Ishikawa (cell line): ENCODE data around the gene TMC6.

ENCODE experiments used
- CEBPB ChIP-seq: IDR thresholded peaks from 2 replicates; pipeline ENCODE4 v1.6.1; 2012
- CREB1 ChIP-seq: IDR thresholded peaks from 2 replicates; pipeline ENCODE4 v1.6.1; 2012; ENCODE audit warnings: low read depth
- EGR1 ChIP-seq: IDR thresholded peaks from 2 replicates; pipeline ENCODE4 v1.6.1; 2012
- EP300 ChIP-seq: IDR thresholded peaks from 2 replicates; pipeline ENCODE4 v1.6.1; 2012; ENCODE audit warnings: borderline replicate concordance
- FOXM1 ChIP-seq: IDR thresholded peaks from 2 replicates; pipeline ENCODE4 v1.6.1; 2012; ENCODE audit warnings: low read depth, borderline replicate concordance
- MAX ChIP-seq: IDR thresholded peaks from 2 replicates; pipeline ENCODE4 v1.6.1; 2012
- NFIC ChIP-seq: IDR thresholded peaks from 2 replicates; pipeline ENCODE4 v1.6.1; 2012
- RAD21 ChIP-seq: IDR thresholded peaks from 2 replicates; pipeline ENCODE4 v1.6.1; 2012; ENCODE audit warnings: low read depth
- REST ChIP-seq: IDR thresholded peaks from 2 replicates; pipeline ENCODE4 v1.6.1; 2012; ENCODE audit warnings: low read depth, mild to moderate bottlenecking
- TAF1 ChIP-seq: IDR thresholded peaks from 2 replicates; pipeline ENCODE4 v1.6.1; 2012; ENCODE audit warnings: low read depth, mild to moderate bottlenecking
- TCF12 ChIP-seq: IDR thresholded peaks from 2 replicates; pipeline ENCODE4 v1.6.1; 2012; ENCODE audit warnings: low read depth
- TEAD4 ChIP-seq: IDR thresholded peaks from 2 replicates; pipeline ENCODE4 v1.6.1; 2012
- USF1 ChIP-seq: IDR thresholded peaks from 2 replicates; pipeline ENCODE4 v1.6.1; 2012
- YY1 ChIP-seq: IDR thresholded peaks from 2 replicates; pipeline ENCODE4 v1.6.1; 2012; ENCODE audit warnings: low read depth
- ZBTB7A ChIP-seq: IDR thresholded peaks from 2 replicates; pipeline ENCODE4 v1.6.1; 2012; ENCODE audit warnings: low read depth

Gene TMC6

GRCh38 chr17:78137392-78138203 lies 9.0 kb upstream of the TMC6 start:
- TF ChIP-seq ZBTB7A = no peak
- TF ChIP-seq TEAD4 = peak; percentile 65
- no peak for TF ChIP-seq CEBPB
- peak; percentile 44; the same call in 1 of the 2 replicates for TF ChIP-seq MAX
- TF ChIP-seq YY1 = 0 out of 2 replicates have a peak, but pooled peaks have one; percentile 11
- TF ChIP-seq EP300 = peak; percentile 34; the same call in 1 of the 2 replicates
- no peak for TF ChIP-seq CREB1
- peak; percentile 53 for TF ChIP-seq TCF12
- TF ChIP-seq RAD21 = peak; percentile 50; the same call in 1 of the 2 replicates
- no peak for TF ChIP-seq NFIC
- TF ChIP-seq EGR1 = peak; percentile 79

GRCh38 chr17:78135858-78136500 lies 7.4 kb upstream of the TMC6 start:
- TF ChIP-seq MAX (no peak), TCF12 (no peak), TEAD4 (no peak), CREB1 (no peak), FOXM1 (no peak), USF1 (no peak), ZBTB7A (no peak), CEBPB (no peak), TAF1 (no peak), REST (no peak), NFIC (no peak)

GRCh38 chr17:78134899-78135385 lies 6.4 kb upstream of the TMC6 start:
- TF ChIP-seq CREB1 = no peak
- TF ChIP-seq TEAD4 = no peak
- TF ChIP-seq NFIC = no peak
- TF ChIP-seq USF1 = no peak
- no peak for TF ChIP-seq RAD21
- TF ChIP-seq TAF1 = no peak
- TF ChIP-seq FOXM1 = no peak
- TF ChIP-seq MAX = no peak
- no peak for TF ChIP-seq CEBPB
- no peak for TF ChIP-seq EP300
- TF ChIP-seq ZBTB7A = no peak
- no peak for TF ChIP-seq TCF12

- TF ChIP-seq TCF12 (no peak), RAD21 (peak; percentile 57)
These were observed 5.7 kb upstream of the TMC6 start for GRCh38 chr17:78133971-78134898.

GRCh38 chr17:78133179-78133951 lies 4.8 kb upstream of the TMC6 start:
- no peak for TF ChIP-seq YY1
- no peak for TF ChIP-seq RAD21
- no peak for TF ChIP-seq EP300
- TF ChIP-seq FOXM1 = no peak
- no peak for TF ChIP-seq TCF12
- TF ChIP-seq ZBTB7A = no peak
- no peak for TF ChIP-seq USF1
- TF ChIP-seq MAX = no peak
- TF ChIP-seq REST = no peak
- no peak for TF ChIP-seq CEBPB
- no peak for TF ChIP-seq EGR1
- no peak for TF ChIP-seq TEAD4
- TF ChIP-seq CREB1 = no peak
- TF ChIP-seq NFIC = no peak
- no peak for TF ChIP-seq TAF1
